GM21367 (cell line): ENCODE results near the gene NEUROG3.

ENCODE experiments used
- ATAC-seq: cut with Tn5 transposase; IDR thresholded peaks from one replicate; pipeline ENCODE4 v1.9.1; 2021; ENCODE audit not compliant: unreplicated experiment

NEUROG3 gene, protein sequence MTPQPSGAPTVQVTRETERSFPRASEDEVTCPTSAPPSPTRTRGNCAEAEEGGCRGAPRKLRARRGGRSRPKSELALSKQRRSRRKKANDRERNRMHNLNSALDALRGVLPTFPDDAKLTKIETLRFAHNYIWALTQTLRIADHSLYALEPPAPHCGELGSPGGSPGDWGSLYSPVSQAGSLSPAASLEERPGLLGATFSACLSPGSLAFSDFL

DNA sequence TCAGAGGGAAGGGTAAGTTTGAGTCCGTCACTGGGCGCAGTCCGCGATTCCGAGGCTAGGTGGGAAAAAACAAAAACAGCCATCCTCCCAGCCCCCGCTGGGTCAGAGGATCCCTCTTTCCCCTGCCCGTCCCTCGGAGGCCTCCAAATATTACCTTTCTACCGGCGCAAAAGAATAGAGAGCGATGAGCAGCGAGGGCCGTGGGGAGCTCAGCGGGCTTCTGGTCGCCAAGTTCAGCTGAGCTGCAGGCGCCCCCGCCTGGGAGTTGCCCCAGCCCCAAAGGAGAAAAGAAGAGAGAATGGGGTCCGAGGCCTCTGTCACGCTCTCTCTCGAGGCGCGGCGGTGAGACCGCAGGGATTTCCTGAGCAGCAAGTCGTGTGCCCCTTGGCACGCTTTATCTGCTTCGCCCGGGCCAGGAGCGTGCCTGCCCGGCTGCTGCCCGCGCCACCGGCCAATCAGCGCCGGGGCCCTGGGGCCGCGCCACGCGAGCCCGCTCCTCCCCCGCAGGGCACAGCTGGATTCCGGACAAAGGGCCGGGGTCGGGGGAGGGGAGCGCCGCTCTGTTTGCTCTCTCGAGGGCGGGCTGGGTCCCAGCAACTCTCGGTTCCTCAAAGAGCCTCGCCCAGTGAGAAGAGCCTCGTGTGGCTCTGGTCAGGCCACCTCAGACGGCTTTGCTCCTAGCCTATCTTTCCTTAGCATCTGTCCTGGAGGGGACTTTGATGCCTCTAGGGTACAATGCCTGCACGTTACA lies at the start of gene NEUROG3:
TSS of gene NEUROG3 (minus strand) at position 367 of the 751 bp plus-strand sequence. CDS start 379 bp downstream, outside the sequence.
- ATAC-seq: no peak

DNA sequence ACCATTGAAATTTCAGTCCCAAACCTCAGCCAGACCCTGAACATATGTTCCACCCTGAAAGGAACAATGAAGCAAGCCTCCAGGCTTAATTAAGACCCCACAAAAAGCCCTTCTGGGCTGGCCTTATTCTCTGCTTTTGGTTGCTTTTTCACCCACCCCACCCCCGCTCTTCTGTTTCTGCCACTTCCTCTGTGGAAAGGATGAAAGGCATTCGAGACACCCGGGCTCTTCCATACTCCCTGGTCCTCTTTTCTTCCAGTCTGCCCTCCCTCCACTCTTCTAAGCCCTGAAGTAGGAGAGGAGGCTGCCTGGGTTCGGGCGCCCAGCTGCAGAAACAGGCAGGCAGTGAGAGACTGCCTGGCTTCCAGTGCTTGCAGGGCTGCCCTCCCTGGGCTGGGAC lies 47.4 kb upstream of the NEUROG3 start:
- no peak for ATAC-seq

DNA sequence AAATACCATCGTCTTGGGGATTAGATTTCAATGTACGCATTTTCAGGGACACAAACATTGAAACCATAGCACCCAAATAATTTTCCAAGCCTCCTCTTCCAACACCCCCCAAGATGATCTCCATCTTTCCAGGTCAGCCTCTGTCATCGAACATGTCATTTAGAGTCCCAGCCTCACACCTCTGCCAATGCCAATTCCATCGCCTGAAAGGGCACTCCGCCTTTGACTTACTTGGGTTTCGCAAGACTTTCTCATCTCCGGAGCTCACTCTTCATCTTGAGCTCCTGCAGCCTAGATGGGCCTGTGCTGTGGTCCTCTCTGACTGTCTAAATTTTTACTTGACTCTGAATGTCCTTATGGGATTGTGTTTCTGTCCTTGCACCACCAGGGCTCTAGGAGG lies 46.4 kb upstream of the NEUROG3 start:
- ATAC-seq: no peak

DNA sequence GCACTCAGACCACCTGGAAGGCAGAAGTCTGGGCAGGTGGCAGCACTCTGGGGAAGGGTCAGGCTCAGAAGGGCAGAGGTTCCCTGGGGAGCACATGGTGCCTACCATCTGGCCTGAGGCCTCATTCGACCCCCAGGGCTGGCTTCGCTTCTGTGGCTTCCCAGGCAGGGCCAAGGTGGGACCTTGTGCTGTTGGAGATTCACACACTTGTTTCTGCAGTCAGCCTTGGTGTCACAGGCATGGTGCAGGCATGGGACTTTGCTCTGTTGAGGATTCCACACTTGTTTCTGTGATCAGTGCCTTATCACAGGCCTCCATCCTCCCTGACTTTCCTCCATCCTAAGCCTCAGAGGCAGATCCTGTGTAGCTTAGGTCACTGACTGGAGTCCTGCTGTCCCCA lies 45.5 kb upstream of the NEUROG3 start:
- no peak for ATAC-seq

DNA sequence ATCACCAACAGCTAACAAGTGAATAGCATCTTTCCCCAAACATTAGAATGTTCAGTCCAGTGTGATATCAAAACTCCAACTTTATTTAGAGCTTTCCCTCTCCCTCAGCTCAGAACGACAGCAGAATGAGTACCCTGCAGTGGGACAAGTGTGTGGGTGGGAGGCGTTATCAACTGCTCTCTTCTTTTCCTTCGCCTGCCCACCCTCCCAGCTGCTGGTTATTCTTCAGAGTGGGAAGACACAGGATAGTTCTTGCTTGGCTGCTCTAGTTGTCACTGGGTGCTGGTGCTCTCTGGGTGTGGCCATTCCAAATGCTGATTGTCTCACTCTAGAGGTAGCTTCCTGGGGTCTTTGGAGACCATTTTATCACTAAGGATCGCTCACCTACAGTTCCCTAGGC lies 43.1 kb upstream of the NEUROG3 start:
- no peak for ATAC-seq

DNA sequence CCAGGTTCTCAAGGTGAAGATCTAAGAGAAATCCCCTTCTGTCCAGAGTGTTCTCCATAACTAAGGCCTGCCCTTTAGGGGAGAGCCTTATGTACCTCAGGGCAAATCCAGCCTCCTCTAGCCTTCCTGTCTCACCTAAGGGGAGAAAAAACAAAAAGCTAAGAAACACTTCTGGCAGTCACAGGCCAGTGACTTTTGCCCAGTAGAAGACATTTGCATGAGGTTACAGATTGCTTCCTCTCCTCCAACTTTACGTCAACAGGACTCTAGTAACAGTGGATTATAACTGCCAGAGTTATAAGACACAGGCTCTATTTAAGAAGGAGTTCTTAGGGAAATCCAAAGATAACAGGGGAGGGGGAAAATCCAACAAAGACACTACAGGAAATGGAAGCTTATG lies 40.9 kb upstream of the NEUROG3 start:
- no peak for ATAC-seq

DNA sequence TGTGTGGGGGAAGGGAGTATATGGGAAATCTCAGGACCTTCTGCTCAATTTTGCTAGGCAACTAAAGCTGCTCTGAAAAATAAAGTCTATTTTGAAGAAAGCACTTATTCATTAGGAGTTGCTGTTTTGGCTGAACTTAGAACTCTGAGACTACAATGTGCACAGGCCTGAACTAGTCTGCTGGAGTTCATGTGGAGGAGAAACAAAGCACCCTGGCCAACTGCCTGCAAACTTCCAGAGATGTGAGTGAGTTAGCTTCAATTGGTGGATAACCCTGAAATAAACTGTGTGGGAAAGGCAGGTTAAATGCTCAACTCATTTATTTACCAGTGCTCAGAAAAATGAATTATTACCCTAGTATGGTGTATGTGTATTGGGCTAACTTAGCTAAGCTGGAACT lies 39.5 kb upstream of the NEUROG3 start:
- no peak for ATAC-seq

DNA sequence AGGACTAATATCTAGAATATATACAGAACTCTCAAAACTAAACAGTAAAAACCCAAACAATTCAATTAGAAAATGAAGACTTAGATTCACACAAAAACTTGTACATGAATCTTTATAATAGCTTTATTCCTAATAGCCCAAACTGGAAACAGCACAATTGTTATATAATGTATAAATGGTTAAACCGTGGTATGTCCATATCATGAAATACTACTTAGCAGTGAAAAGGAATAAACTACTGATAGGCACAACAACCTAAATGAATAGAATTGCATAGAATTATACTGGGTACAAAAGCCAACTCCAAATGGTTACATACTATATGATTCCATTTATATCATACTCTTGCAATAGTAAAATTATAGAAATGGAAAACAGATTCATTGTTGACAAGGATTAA lies 35.9 kb upstream of the NEUROG3 start:
- ATAC-seq: no peak

DNA sequence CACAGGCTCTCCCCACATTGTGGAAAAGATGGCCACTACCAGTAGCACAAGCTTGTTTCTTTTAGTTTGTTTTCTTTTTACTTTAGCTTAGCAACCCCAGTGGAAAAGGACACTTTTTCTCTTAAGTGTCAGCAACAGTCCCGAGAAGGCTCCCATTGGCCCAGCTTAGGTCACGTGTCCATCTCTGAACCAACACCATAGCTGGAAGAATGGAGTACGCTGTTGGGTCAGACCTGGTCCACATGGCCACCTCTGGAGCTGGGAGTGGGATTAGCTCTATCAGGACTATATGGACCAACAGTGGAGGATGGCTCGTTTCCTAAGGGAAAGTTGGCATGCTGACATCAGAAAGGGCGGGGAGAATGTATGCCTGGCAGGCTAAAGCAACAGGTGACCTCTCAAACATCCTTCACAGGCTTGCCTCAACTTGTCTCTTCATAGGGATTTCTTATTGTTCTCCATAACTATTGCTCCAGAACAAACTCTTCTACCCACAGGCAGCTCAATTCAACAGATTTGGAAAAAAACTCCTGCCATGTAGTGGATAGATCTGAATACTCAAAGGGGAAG lies 27.6 kb upstream of the NEUROG3 start:
- ATAC-seq: no peak

DNA sequence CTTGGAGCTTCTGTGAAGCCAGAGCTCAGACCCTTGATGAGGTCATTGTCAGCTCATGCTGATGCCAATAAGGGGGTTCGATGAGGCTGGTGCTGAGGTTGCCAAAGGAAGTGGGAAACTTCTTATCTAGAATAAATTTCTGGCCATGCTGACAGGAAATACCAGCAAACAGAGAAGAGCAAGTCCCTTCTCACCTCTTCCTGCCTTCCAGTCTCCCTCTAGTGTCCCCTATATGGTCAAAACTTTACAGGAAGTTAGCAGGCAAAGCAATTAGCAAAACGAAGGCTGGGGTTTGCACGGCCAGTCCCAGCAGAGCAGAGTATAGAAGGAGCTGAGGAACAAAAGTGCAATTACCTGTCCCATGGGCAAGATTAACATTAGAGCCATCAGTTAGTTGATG lies 15.1 kb upstream of the NEUROG3 start:
- no peak for ATAC-seq

DNA sequence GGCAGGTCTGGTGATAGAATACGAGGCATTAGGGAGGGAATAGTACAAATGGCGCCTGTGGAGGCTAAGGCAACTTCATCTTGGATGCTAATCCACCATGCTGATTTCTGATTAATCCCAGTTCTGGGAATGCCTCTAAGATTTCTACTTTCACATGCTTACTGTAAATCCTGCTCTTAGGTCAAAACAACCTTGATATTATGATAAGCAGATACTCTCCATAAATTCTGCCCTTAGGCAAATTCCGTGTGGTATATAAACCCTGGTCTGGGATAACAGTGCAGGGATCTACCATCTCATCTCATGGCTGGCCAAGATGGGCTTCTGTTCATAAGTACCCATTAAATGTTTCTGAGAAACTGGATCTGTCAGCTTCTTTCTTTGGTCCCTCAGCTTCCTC lies 11.4 kb upstream of the NEUROG3 start:
- ATAC-seq: no peak

DNA sequence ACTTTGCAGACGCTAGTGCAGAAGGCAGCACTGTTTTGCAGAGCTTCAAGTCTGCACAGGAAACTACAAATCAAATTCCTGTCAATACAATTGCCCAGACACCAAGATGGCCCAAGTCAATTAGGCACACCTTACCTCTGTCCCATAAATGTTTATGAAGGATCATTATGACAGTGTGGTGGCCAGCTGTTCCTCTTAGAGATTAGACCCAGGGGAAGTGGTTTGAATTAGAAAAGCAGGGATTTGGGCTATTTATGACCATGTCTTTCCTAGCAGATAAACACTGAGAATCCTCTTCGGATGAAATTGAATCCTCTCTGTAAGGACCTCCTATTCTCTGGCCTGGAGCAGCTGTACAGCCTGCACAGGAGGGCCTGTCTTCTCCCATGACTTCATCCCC lies 9.9 kb upstream of the NEUROG3 start:
- no peak for ATAC-seq

DNA sequence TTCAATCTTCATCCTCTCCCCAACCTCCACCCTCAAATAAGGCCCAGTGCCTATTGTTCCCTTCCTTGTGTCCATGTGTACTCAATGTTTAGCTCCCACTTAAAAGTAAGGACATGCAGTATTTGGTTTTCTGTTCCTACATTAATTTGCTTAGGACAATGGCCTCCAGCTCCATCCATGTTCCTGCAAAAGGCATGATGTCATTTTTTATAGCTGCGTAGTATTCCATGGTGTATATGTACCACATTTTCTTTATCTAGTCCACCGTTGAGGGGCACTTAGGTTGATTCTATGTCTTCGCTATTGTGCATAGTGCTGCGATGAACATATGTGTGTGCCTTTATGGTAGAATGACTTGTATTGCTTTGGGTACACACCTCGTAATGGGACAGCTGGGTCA lies 7.2 kb upstream of the NEUROG3 start:
- ATAC-seq: no peak

DNA sequence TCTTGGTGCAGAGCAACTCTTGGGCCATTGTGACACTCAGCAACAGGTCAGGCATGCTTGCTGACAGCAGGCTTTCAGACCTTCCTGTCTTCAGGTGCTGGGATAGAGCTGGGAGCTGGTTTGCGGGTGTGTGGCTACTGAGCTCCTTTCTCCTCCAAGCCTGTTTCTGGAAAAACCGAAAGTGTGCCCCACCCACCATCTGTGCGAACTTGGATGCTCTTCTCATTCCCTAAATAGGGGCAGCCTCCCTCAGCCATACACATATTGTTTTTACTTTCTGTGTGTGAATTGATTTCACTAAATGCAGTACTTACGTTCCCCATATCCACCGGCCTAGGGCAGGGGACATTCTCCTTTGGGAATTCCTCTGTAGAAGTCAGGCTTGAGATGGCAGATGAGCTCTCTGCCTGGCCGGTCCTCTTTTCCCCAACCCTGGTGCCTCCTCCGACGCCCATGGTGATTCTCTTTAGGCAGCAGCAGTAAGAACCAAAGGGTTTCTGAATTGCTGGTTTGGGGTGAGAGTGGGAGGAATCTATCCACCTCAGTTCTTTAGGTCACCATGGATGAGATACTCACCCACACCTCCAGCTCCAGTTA lies 6.3 kb upstream of the NEUROG3 start:
- ATAC-seq: no peak

DNA sequence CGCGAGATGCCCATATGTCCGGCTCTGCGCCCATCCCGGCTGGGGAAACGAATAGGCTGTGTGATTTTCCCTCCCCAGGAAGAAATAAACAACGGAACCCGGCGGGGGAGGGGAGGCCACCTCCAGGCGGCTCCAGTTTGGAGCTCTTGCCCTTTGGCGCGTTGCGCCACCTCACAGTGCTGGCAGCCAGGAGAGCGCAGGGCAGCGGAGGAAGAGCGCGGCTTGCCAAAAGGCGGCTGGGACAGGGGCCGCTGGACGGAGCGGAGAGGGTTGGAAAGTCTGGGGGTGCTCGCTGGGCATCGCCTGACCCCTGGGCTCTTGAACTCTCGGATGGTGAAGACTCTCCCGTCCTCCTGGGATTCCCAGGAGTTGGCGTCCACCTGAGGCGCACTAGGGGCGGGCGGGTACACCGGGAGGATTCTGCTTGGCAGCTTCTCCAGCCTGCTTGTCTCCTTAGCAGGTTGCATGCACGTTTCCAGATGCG lies 5.3 kb upstream of the NEUROG3 start:
- no peak for ATAC-seq

DNA sequence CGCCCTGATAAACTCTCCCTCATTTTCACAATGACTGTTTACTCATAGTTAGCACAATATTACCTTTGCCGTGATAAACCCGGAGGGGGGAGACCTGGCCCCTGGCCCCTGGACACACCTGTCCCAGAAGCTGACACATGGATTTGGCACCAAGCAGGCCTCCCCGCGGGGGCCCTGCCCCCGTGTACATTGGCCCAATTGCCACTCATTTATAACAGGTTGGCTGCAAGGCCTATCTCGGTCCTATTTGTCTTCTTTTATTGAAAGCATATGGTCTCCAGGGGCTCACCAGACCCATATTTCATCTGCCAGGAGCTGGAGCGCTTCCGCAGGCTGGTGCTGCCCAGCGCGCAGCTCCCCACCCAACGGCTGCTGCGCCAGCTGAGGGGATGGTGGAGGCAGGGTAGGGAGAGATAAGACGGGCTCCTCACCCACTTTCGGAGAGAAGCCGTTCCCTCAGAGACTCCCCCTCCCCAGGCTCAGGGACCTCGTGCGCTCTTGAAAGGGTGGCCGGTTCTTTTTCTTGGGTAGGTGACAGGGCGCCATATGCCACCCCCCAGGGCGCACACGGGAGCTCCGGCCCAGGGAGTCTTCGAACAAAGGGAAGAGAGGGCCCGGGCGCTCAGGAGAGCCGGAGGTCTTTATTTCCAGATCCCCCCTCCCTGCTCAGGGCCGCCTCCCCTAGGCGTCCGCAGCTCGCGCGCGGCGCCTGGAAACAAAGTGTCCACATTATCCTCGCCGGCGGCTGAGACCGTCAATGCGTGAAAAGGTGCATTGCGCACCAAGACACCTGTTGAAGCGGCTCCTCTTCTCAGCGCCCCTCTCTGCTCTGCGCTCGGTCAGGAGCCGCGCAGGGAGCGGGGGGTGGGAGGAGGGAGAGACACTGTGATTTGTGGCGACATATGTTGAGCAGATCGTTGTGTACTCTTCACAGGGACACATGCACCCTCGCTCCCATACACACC lies 4.3 kb upstream of the NEUROG3 start:
- ATAC-seq: no peak

DNA sequence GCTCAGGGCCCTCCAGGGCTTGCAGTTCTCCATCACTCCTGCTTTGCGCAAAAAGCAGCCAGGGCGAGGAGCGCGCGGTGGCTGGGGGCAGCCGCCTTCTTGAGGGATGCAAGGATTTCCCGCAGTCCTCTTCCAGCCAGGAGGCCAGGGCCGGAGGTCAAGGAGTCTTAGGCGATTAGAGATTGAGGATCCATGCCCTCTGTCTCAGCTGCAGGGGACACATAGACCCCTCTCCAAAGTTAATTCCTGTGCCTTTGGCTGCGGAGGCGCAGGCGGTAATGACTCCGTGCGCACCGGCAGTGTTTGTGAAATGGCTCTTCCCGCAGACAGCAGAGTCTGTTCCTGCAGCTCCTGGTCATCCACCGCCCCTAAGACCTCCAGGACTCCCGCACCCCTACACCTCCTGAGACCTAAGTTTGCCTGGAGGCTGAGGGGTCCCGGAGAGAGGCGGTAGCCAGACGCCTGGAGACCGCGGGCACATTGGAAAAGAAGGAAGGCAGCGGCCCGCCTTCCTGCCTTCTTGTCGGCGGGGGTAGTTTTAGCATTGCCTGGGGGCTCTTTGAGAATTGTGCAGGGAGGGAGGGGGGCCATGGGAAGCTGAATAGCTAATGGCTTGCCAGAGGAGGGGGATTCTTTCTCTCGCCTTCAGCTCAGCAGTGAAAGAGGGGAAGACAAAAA lies 3.3 kb upstream of the NEUROG3 start:
- ATAC-seq: no peak

DNA sequence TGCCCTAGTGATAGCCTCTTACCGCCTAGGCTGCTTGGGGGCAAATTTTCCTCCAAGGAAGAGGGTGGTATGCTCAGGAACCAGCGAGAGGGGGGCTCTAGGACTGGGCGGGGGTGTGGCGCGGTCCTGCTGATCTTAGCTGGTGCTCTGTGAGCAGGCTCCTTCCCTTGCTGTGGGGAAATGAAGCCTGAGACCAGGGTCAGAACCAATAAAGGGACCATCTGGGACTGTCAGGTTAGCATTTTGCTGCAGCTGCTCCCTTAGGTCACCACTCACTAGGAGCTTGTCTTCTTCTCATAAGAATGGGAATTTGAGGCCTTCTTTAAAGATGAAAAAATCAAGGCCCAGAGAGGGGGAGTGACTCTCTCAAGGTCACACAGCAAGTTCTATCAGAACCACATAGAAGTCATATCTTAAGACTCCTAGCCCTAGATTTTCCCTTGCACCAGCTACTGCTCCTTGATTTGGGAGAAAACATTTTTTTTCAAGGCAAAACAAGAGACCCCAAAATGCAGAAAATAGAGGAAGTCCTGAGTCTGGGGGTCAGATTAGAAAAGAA lies 2.0 kb upstream of the NEUROG3 start:
- ATAC-seq: no peak

DNA sequence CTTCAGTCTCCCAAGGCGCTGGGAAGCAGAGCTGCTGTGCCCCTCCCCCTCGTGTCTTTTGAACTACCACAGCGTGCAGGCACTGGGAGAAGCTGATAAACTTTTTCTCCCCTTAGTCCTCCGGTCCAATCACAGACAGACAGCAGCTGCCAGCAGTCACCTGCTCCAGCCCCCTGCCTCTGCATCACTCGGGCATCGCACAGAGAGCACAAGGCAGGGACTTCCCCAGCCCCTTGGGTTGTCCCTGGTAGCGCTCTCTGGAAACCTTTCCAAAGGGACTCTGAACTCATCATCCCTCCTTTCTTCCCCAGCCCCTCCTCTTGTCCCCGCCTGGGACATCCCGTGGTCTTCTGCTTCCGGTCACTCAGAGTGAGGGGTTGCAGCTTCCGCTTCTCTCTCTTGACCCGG lies 1.4 kb upstream of the NEUROG3 start:
- ATAC-seq: no peak
